Stomach smooth muscle (tissue), 2 donors: ENCODE results near the gene SLC6A16.
"Not testable (repeated sequence)": the region's sequence is repeated elsewhere in the genome, so short reads cannot be mapped to it uniquely, and the experiment has no call there.

ENCODE experiments used
- H3K27ac ChIP-seq: one replicate; pipeline ENCODE4 v1.7.0; 2013; ENCODE audit warnings: mild to moderate bottlenecking, low read length, inconsistent platforms
- H3K27me3 ChIP-seq, 2 donors: one replicate each; pipeline ENCODE4 v1.7.0; 2013; ENCODE audit warnings: low read length in 2 of 2; ENCODE audit not compliant: insufficient read depth in 2 of 2, control insufficient read depth in 1 of 2
- H3K36me3 ChIP-seq, 2 donors: one replicate each; pipeline ENCODE4 v1.7.0; 2013; ENCODE audit warnings: low read length in 2 of 2; ENCODE audit not compliant: control insufficient read depth in 2 of 2, insufficient read depth in 2 of 2
- H3K4me1 ChIP-seq: one replicate; pipeline ENCODE4 v1.7.0; 2013; ENCODE audit warnings: low read length; ENCODE audit not compliant: control insufficient read depth, insufficient read depth
- H3K4me3 ChIP-seq, 2 donors: one replicate each; pipeline ENCODE4 v1.7.0; 2013; ENCODE audit warnings: low read length in 2 of 2
- H3K9ac ChIP-seq, 2 donors: one replicate each; pipeline ENCODE4 v1.7.0; 2013; ENCODE audit warnings: low read length in 2 of 2, mild to moderate bottlenecking in 1 of 2
- H3K9me3 ChIP-seq, 2 donors: one replicate each; pipeline ENCODE4 v1.7.0; 2013; ENCODE audit warnings: low read length in 2 of 2; ENCODE audit not compliant: control insufficient read depth in 2 of 2
- donor health status: healthy.
- donor health status: Pancreatic carcinoma.

The SLC6A16 gene

DNA sequence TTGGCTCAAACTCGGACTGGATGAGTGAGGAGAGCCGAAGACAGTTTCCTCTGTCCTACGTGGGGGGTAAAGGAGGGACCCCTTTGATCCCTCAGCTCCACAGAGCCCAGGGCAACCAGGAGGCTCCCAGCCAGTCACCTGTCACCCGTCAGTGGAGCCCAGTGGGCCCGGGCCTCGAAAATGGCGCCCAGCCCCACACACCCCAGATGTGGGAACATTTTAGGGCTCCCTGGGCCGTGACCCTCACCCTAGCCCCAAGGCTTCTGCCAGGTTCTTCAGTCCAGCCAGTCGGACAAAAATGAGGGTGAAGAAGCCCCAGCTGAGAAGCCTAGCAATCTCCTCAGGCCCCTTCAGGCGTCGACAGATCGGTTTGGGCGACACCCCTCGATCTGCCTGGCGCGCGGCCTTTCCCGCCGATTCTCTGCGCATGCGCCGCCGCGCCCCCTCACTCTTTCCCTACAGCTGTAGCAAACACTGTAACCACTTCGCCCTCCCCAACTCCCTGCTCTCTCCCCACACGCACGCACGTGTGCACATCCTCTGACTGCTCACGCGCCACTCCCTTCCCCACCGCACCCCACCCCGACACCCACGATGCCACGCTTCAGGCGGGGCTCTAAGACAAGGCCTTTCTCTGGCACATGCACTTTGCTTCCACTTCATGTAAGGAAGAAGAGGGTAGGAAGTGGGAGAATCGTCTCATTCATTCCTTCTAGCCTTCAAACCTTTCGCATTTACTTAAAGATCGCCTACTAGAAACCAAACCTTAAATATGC lies at the start of gene SLC6A16:
TSS of gene SLC6A16 (minus strand) at position 391 of the 776 bp plus-strand sequence. CDS start 13,844 bp downstream, outside the sequence.
- no peaks in the 10 kb centered on the region for H3K36me3 ChIP-seq
- H3K9me3 ChIP-seq = no peaks in the 10 kb centered on the region
- no peaks in the 10 kb centered on the region for H3K27me3 ChIP-seq
- H3K4me1 ChIP-seq = no peaks in the 10 kb centered on the region
- H3K9ac ChIP-seq = no peak within 1 kb of the TSS
- no peak within 1 kb of the TSS for H3K27ac ChIP-seq
- no peak within 1 kb of the TSS for H3K4me3 ChIP-seq

- H3K27me3 ChIP-seq, H3K36me3 ChIP-seq, H3K27ac ChIP-seq, H3K4me3 ChIP-seq, H3K9ac ChIP-seq, H3K4me1 ChIP-seq: not testable (repeated sequence)
- peaks cover 2 to 15% of the 10 kb centered on the region in 2 donors for H3K9me3 ChIP-seq
These were observed 48.2 kb upstream of the SLC6A16 start for GRCh38 chr19:49373174-49373573.

GRCh38 chr19:49371184-49371583 lies 46.2 kb upstream of the SLC6A16 start:
- Histone ChIP-seq H3K4me1 (no peaks in the 10 kb centered on the region), H3K9ac (no peak overlapping the region), H3K36me3 (no peaks in the 10 kb centered on the region), H3K27ac (no peak overlapping the region), H3K4me3 (no peak overlapping the region), H3K9me3 (peaks cover 2 to 15% of the 10 kb centered on the region in 2 donors), H3K27me3 (no peaks in the 10 kb centered on the region)

DNA sequence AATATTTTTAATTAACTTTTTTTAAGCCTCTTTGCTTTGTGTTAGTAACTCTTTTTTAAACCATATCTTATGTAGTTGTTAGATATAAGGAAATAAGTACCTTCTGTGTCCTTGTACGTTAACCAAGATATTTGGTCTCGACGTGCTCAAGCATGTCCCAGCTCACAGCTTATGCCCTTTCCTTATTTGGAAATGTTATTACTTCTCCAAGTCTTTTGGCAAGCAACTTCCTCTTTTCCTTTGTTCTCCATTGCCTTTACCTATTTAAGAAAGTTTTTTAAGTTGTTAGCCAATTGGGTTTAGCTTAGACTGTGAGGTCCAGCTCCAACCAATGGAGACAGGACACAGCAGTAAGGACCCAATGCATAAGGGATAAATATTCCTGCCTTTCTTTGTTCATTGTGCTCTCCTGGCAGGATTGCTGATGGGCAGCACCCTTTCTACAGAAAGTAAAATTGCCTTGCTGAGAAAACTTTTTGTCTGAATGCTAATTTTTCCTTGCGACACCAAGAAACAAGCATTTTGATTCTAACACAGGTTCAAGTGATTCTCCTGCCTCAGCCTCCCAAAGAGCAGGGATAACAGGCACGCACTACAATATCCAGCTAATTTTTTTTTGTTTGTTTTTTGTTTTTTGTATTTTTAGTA lies 43.8 kb upstream of the SLC6A16 start:
- H3K27ac ChIP-seq = no peak overlapping the region
- H3K9ac ChIP-seq = no peak overlapping the region
- no peaks in the 10 kb centered on the region for H3K27me3 ChIP-seq
- peaks cover 2% of the 10 kb centered on the region for H3K4me1 ChIP-seq
- H3K4me3 ChIP-seq = no peak overlapping the region
- H3K9me3 ChIP-seq = peaks cover 2 to 15% of the 10 kb centered on the region in 2 donors
- H3K36me3 ChIP-seq = no peaks in the 10 kb centered on the region

DNA sequence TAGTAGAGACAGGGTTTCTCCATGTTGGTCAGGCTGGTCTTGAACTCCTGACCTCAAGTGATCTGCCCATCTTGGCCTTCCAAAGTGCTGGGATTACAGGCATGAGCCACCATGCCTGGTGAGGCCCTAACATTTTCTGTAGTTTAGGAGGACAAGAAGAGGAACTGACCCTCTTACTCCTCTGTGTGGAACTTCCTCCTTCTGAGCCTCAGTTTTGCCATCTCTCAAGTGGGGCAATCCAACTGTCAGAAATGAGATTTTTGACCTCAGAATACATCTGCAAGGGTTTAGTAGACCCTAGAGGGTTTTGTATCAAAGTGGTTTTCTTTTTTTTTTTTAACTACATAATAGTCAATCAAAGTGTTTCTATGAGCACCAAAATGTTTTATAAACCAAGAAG lies 41.1 kb upstream of the SLC6A16 start:
- Histone ChIP-seq H3K4me1 (peaks cover 22% of the 10 kb centered on the region), H3K27ac (no peak overlapping the region), H3K27me3 (no peaks in the 10 kb centered on the region), H3K36me3 (no peaks in the 10 kb centered on the region), H3K9me3 (peaks cover 2 to 15% of the 10 kb centered on the region in 2 donors), H3K4me3 (no peak overlapping the region), H3K9ac (no peak overlapping the region)

- H3K4me3 ChIP-seq = peak overlapping the region; percentile 41 to 86
- H3K27ac ChIP-seq = peak overlapping the region; percentile 92
These were observed 39.2 kb upstream of the SLC6A16 start for GRCh38 chr19:49364083-49364737.

GRCh38 chr19:49363268-49364082 lies 38.5 kb upstream of the SLC6A16 start, which contains the start of gene DKKL1:
Gene DKKL1 (plus strand): TSS chr19:49363877. CDS start chr19:49363999, 122 bp downstream.
- H3K4me3 ChIP-seq = peak within 1 kb of the TSS; percentile 86 to 89
- H3K4me1 ChIP-seq = peaks cover 32% of the 10 kb centered on the region
- peaks cover 4 to 7% of the 10 kb centered on the region in 2 donors for H3K36me3 ChIP-seq
- H3K9ac ChIP-seq = peak within 1 kb of the TSS; percentile 76 to 97
- H3K9me3 ChIP-seq = no peaks in the 10 kb centered on the region
- peak within 1 kb of the TSS; percentile 92 for H3K27ac ChIP-seq
- no peaks in the 10 kb centered on the region for H3K27me3 ChIP-seq

More at GRCh38 chr19:49364083-49364737, 39.2 kb upstream of the SLC6A16 start:
- peaks cover 3 to 5% of the 10 kb centered on the region in 2 donors for H3K36me3 ChIP-seq
- H3K27me3 ChIP-seq = no peaks in the 10 kb centered on the region
- H3K4me1 ChIP-seq = peaks cover 32% of the 10 kb centered on the region
- peak overlapping the region in 1 of 2 donors; percentile 36 for H3K9ac ChIP-seq
- peaks cover 2 to 4% of the 10 kb centered on the region in 2 donors for H3K9me3 ChIP-seq

DNA sequence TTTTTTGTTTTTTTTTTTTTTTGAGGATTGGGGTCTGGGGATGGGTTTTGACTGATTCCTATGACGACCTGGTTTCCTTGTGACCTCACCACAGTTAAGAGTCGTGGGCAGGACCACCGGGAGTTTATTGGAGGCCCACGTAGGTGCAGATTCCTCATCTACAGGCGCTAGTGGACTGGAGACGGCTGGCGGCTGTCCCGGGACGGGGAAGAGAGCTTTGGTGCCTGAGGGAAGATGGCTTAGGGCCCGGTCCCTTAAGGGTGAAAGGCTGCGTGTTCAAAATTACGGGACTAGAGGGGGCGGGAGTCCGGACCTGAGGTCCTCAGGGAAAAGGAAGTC lies 37.9 kb upstream of the SLC6A16 start:
- Histone ChIP-seq H3K4me1 (peaks cover 32% of the 10 kb centered on the region), H3K36me3 (peaks cover 4 to 7% of the 10 kb centered on the region in 2 donors), H3K27ac (peak overlapping the region; percentile 92), H3K4me3 (peak overlapping the region; percentile 86 to 89), H3K9ac (peak overlapping the region; percentile 76 to 97), H3K27me3 (no peaks in the 10 kb centered on the region), H3K9me3 (no peaks in the 10 kb centered on the region)

DNA sequence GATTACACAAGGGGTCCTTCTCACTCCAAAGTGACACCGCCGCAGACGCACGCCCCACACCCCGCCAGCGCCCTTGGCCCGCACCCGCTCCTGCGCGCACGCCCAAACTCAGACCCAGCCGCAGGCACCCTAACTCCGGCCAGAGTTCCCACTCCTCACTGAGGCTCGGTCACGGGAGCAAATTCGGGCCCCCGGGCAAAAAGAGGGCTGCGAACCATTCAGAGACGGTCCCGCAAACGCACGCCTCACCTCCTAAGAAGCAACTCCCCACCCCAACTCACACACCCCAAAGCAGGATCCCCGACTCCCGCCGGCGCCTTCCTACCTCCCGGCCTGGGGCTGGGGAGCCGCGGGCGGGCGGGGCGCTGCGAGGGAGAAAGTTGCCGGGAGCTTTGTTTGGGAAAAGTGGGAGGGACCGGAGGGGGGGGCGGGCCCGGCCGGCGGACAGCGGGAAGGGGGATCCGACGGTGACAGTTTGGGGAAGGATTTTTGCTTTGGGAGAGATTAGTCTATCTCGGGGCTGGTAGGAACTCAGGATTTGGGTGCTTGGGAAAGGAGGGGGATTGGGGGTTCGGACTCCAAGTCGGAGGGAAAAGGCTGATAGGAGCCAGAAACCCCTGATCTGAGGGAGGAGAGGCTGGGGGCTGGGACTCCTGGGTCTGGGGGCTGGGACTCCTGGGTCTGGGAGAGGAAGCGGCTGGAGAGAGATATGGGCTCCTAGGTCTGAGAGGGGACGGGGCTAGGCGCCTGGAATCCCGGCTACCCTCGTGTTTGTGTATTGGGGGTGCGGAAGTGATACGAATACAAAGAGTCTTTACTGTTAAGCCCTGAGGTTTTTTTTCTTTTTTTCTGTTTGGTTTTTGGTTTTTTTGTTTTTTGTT lies 37.3 kb upstream of the SLC6A16 start, which contains the start of gene TEAD2:
TSS of gene TEAD2 (minus strand) at position 369 of the 881 bp plus-strand sequence. CDS start 2,341 bp downstream, outside the sequence.
- H3K9me3 ChIP-seq = no peaks in the 10 kb centered on the region
- peak within 1 kb of the TSS; percentile 83 to 97 for H3K9ac ChIP-seq
- peaks cover 4 to 11% of the 10 kb centered on the region in 2 donors for H3K36me3 ChIP-seq
- no peaks in the 10 kb centered on the region for H3K27me3 ChIP-seq
- H3K4me1 ChIP-seq = peaks cover 32% of the 10 kb centered on the region
- peak within 1 kb of the TSS; percentile 92 for H3K27ac ChIP-seq
- peak within 1 kb of the TSS; percentile 86 to 89 for H3K4me3 ChIP-seq
